Iris pigment epithelial cell (primary cell): ENCODE data around the gene FOXP1.

Experiments
- DNase-seq: peaks from one replicate; pipeline ENCODE4 v3.0.0-alpha.2; 2011; ENCODE audit warnings: low read depth

Gene FOXP1

DNA sequence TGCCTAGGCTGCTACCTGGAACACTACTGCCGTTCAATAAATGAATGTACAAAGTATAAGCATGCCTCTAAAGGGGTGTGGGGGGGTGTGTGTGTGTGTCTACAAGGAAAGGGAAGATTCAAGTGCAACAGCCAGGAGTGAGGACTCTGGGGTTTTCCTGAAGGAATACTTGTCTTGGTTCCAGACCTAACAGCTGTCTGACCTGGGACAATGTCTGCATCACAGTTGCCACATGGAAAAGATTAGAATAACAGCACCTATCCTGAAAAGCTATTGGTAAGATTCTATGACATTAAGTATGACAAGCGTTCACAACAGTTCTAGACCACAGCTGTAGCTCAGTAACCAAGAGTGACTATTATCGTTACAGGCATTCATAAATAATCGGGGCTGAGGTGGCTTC lies 345.2 kb downstream of the FOXP1 start:
- no peak for DNase-seq

DNA sequence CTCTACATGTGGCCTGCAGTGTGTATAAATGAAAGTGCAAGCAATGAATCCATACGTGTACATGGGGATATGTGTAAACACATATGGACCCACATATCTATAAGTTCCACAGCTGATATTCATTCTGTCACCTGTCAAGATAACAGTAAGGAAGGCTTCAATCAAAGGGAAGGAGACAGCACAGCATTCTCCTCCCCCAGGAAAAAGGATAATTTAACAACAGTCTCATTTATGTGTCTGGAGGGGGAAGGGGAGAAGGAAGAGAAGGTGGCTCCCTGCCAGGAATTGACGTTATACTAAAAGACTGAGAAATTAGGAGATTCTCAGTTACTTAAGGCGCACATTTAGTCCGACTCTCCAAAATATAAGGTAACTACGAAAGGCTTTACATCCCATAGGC lies 345.9 kb downstream of the FOXP1 start:
- no peak for DNase-seq

- no peak for DNase-seq
These were observed 347.7 kb downstream of the FOXP1 start for GRCh38 chr3:71235846-71236245.

GRCh38 chr3:71232895-71233294 lies 350.6 kb downstream of the FOXP1 start:
- no peak for DNase-seq

- DNase-seq: no peak
These were observed 351.3 kb downstream of the FOXP1 start for GRCh38 chr3:71232175-71232679.

DNA sequence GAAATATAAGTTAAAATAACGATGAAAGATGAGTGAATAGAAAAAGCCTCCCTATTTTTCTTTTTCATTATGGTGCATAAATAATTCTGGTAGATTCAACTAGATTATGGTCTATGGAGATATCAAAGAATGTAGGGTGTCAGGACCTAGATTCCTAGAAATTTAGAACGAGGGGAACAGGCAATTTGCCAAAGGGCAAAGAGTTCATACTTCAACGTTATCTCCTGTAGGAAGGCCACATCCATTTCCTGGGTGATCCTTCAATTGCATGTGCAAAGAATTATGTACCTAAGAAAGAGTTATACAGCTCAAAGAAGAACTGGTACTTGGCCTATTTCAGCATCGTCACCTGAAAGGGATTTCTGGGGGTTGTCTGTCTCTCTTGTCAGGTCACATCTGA lies 351.8 kb downstream of the FOXP1 start:
- no peak for DNase-seq

- DNase-seq: no peak
These were observed 353.4 kb downstream of the FOXP1 start for GRCh38 chr3:71229905-71230657.

GRCh38 chr3:71228156-71228866 lies 355.2 kb downstream of the FOXP1 start:
- DNase-seq: no peak

DNA sequence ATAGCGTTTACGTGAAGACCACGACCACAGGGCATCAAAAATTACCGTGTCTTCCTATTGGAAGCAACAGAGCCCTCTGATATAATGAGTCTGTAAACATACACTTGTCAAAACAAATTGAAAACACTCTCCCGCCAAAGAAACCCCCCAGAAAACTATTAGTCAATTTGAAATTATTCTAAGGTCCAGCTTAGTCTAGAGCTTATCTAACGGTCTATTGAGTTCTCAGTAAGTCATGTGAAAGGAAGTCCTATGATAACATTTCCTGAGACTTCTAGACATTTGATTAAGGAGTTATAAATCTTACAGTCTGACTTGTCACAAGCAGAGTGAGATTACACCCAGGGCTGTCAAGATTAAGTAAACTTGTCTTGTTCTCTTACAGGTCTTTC lies 356.3 kb downstream of the FOXP1 start:
- peak; percentile 32 for DNase-seq

DNA sequence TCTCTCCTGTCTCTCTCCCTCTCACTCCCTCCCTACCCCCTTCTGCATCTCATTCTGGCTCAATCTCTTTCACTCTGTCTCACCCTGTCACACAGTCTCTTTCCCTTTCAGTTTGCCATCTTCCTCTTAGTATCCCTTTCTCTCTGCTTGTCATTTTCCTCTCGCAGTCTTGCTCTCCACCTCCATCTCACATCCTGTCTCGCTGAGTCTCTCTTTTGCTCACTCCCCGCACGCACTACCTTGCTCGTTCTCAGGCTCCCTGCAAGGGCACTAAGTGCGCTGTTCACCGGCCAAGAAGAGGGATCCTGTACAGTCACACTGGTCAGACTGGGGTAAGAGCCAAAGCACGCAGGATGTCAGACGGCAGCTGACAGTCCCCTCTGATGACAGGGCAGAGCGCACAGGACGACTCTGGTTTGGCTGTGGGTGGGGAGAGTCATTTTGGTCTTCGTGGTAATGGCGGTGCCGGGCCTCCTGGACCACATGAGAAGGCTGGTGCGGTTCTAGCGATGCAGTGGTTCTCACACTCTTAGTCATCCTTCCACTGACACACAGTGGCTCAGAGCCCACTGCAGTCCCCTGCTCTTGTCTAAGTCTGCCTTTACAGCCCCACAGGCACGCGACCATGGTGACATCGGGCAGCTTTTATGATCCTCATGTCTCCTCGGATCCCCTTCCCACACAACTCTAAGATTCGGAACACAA lies 356.8 kb downstream of the FOXP1 start:
- peak; percentile 30 for DNase-seq

DNA sequence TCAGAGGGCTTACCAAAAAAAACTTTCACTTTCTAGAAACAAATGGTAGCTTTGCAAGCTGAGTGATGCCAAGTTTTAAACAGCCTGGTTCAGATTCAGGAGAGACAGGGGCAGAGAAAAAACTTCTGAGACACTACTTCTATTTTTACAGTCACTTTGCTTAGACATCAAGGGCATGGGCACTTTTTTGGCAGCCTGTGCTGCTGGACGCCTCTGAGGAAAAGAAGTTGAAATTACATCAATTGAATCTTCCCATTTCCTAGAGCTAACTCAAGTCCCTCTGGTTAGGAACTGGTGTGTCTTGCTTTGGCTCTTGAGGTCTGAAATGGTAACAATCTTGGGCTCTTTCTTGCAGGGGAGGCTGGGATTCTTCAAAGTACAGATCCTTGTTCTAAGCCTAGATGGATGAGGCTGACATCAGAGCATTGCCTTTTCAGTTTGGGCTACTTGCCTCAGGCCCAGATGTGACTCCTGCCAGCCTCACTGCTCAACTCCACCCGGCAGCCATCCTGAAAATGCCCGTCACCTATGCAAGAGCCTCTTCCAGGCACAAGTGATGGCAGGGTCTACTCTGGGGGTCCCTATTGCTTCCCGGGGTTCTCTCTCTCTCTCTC lies 357.5 kb downstream of the FOXP1 start:
- DNase-seq: peak; percentile 9

DNA sequence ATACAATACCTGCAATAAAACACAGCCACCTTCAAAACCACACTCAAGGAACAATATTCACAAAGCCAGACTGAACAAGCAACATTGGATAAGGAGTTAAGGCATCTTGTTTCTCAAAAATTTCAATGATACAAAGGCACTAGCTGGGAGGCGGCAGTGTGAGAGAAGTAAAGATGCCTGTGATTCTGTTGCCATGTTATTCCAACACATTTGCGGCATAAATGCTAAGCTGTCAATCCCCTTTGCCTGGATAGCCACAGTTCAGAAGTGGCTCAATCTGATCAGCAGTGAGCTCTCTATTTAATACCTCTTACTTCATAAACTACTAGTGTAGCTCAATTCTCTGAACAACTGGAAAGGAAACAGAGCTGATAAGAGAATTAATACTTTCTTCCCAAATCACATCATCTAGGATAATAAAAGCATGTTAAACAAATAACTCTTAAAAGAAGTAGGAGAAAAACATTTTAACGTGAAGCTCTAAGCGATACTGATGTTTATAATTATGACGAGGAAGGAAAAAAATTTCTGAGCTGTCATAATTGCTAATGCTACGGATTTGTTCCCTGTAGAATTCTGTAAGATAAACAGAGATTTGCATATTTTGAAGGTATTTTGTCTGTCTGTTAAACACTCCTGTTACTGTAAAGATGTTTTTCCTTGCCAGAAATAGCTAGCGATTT lies 358.4 kb downstream of the FOXP1 start:
- peak; percentile 55 for DNase-seq

- no peak for DNase-seq
These were observed 363.5 kb downstream of the FOXP1 start for GRCh38 chr3:71219744-71220638.

- no peak for DNase-seq
These were observed 365.0 kb downstream of the FOXP1 start for GRCh38 chr3:71218508-71218907.

DNA sequence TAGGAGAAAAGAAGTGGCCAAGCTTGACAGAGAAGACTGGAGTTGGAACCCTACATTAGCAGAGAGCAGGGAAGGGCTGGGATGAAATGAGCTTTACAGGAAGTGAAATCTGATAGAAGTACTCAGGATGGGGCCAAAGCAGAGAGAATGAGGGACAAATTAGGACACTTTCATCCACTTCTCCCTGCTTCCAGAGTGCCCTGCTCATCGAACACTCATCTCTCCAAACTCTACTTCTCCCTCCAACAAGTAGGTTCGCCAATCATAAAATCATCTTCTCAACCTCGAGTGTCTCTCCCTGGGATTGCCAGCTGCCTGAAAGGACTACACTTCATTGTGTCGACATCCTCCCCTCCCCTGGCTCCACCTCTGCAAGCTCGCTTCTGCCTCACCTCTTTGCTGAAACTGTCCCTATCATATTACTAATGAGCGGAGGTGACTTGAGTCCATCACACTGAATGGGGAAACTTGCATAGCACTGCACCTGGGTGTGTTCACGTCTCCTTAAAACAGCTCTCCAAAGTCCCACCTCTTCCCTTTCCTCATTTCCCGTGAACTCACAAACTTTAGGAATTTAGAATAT lies 365.8 kb downstream of the FOXP1 start:
- DNase-seq: no peak

DNA sequence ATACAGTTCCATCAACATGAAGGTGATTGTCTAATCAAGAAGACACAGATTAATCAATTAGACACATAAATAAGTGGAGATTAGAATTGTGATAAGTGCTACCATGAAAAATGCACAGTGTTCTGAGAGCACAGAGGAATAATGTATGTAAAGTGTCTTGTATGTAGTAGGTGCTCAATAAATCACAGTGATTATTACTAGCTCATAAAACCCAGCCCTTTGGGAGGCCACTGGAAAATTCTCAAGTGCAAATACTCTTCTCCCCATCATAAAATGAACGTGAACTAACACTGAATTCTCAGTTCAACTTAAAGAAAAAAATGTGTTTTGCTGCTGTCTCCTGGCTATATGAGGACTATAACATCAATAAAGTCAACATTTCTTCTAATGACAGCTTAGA lies 368.2 kb downstream of the FOXP1 start:
- DNase-seq: no peak

- no peak for DNase-seq
These were observed 368.7 kb downstream of the FOXP1 start for GRCh38 chr3:71214797-71215196.

DNA sequence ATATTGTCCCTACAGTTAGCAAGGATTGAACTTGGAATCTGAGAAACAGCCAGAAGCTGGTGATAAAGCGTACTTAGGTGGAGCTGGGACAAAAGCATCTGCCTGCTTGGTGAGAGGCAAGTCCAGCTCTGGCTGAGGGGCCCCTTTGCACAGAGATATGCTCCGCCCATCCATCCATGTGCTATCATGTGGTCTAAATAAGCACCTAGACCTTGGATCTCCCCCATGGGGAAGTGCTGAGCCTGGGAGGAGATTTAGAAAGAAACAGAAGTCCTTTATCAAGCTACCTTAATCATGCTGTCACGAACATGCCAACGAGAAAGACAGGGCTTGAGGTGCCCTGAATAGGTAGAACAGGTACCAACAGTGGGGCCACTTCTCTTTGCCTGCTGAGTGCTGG lies 369.5 kb downstream of the FOXP1 start:
- no peak for DNase-seq

DNA sequence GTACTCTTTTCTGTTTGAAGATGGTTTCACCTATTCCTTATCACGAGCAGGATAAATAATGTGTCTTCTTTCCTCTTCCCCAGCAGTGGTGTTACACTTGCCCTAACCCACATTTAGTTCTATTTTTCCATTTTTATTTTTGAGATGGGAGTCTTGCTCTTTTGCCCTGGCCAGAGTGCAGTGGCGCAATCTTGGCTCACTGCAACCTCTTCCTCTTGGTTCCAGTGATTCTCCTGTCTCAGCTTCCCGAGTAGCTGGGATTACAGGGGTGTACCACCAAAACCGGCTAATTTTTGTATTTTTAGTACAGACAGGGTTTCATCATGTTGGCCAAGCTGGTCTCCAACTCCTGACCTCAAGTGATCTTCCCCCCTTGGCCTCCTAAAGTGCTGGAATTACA lies 372.4 kb downstream of the FOXP1 start:
- peak; percentile 11 for DNase-seq

GRCh38 chr3:71210257-71211007 lies 373.1 kb downstream of the FOXP1 start:
- peak; percentile 94 for DNase-seq
